ENCODE data around the gene IRF2BPL.

The IRF2BPL gene

GRCh38 chr14:77011245-77011644 lies 17.3 kb downstream of the IRF2BPL start:
- DNase-seq (ENCODE audit: low read depth in 2 of 2): no peak

GRCh38 chr14:77009014-77009413 lies 19.5 kb downstream of the IRF2BPL start:
- no peak for DNase-seq (ENCODE audit: low read depth in 2 of 2)

GRCh38 chr14:77008541-77008940 lies 20.0 kb downstream of the IRF2BPL start:
- no peak for DNase-seq (ENCODE audit: low read depth in 2 of 2)

GRCh38 chr14:77007975-77008421 lies 20.5 kb downstream of the IRF2BPL start:
- DNase-seq (ENCODE audit: low read depth in 2 of 2): no peak

GRCh38 chr14:77007183-77007974 lies 21.1 kb downstream of the IRF2BPL start:
- DNase-seq (ENCODE audit: low read depth in 2 of 2): no peak

GRCh38 chr14:77006132-77006531 lies 22.4 kb downstream of the IRF2BPL start:
- DNase-seq (ENCODE audit: low read depth in 2 of 2): no peak

GRCh38 chr14:77005559-77005958 lies 22.9 kb downstream of the IRF2BPL start:
- no peak for DNase-seq (ENCODE audit: low read depth in 2 of 2)

GRCh38 chr14:77004711-77005460 lies 23.6 kb downstream of the IRF2BPL start:
- DNase-seq (ENCODE audit: low read depth in 2 of 2): no peak

- DNase-seq (ENCODE audit: low read depth in 2 of 2): no peak
These were observed 24.4 kb downstream of the IRF2BPL start for GRCh38 chr14:77003960-77004710.

- DNase-seq (ENCODE audit: low read depth in 2 of 2): no peak
These were observed 25.6 kb downstream of the IRF2BPL start for GRCh38 chr14:77002889-77003288.

GRCh38 chr14:77002335-77002734 lies 26.2 kb downstream of the IRF2BPL start:
- no peak for DNase-seq (ENCODE audit: low read depth in 2 of 2)

GRCh38 chr14:77000340-77001270 lies 27.9 kb downstream of the IRF2BPL start:
- DNase-seq (ENCODE audit: low read depth in 2 of 2): no peak

- no peak for DNase-seq (ENCODE audit: low read depth in 2 of 2)
These were observed 29.6 kb downstream of the IRF2BPL start for GRCh38 chr14:76998910-76999309.

- no peak for DNase-seq (ENCODE audit: low read depth in 2 of 2)
These were observed 31.1 kb downstream of the IRF2BPL start for GRCh38 chr14:76997257-76997970.

- no peak for DNase-seq (ENCODE audit: low read depth in 2 of 2)
These were observed 31.9 kb downstream of the IRF2BPL start for GRCh38 chr14:76996563-76997146.

GRCh38 chr14:76995279-76996035 lies 33.1 kb downstream of the IRF2BPL start:
- no peak for DNase-seq (ENCODE audit: low read depth in 2 of 2)

GRCh38 chr14:76993752-76994151 lies 34.8 kb downstream of the IRF2BPL start:
- no peak for DNase-seq (ENCODE audit: low read depth in 2 of 2)

GRCh38 chr14:76990084-76990483 lies 38.4 kb downstream of the IRF2BPL start:
- no peak for DNase-seq (ENCODE audit: low read depth in 2 of 2)

GRCh38 chr14:76987956-76988520 lies 40.5 kb downstream of the IRF2BPL start:
- DNase-seq (ENCODE audit: low read depth in 2 of 2): no peak

All from stimulated activated CD8-positive, alpha-beta memory T cell treated with anti-CD3 and anti-CD28 coated beads, Interleukin-7, amount 100 ng/mL, for 4 hours (primary cell).